ENCODE results near the gene NMT1.

Gene NMT1

GRCh38 chr17:45034599-45034998, 26.5 kb upstream of the NMT1 start:
- TF ChIP-seq CTCF (IDR thresholded peaks at IDR 0.05): no peak
- Histone ChIP-seq H3K79me2 (peaks cover 15% of the 10 kb centered on the region), H2AFZ (no peak overlapping the region), H3K36me3 (ENCODE audit: control insufficient read depth, insufficient read depth, low read length) (no peaks in the 10 kb centered on the region), H3K27ac (no peak overlapping the region), H3K4me1 (no peaks in the 10 kb centered on the region), H3K9ac (no peak overlapping the region), H3K4me2 (ENCODE audit: low read length) (no peak overlapping the region), H3K4me3 (ENCODE audit: low read depth, low read length) (no peak overlapping the region), H3K27me3 (ENCODE audit: control insufficient read depth, insufficient read depth, low read length) (no peaks in the 10 kb centered on the region), H3K9me3 (ENCODE audit: control insufficient read depth, low read length) (no peaks in the 10 kb centered on the region)

- Histone ChIP-seq H2AFZ (no peak overlapping the region), H3K4me1 (no peaks in the 10 kb centered on the region), H3K9me3 (ENCODE audit: control insufficient read depth, low read length) (no peaks in the 10 kb centered on the region), H3K4me3 (ENCODE audit: low read depth, low read length) (no peak overlapping the region), H3K4me2 (ENCODE audit: low read length) (no peak overlapping the region), H3K79me2 (peaks cover 19% of the 10 kb centered on the region), H3K27me3 (ENCODE audit: control insufficient read depth, insufficient read depth, low read length) (no peaks in the 10 kb centered on the region), H3K9ac (no peak overlapping the region), H3K27ac (no peak overlapping the region), H3K36me3 (ENCODE audit: control insufficient read depth, insufficient read depth, low read length) (no peaks in the 10 kb centered on the region)
- no peak for TF ChIP-seq CTCF (IDR thresholded peaks at IDR 0.05)
Observed at GRCh38 chr17:45035848-45036247, 25.3 kb upstream of the NMT1 start.

- Histone ChIP-seq H3K4me3 (ENCODE audit: low read depth, low read length) (no peak overlapping the region), H3K4me1 (no peaks in the 10 kb centered on the region), H3K9me3 (ENCODE audit: control insufficient read depth, low read length) (no peaks in the 10 kb centered on the region), H3K36me3 (ENCODE audit: control insufficient read depth, insufficient read depth, low read length) (no peaks in the 10 kb centered on the region), H3K27me3 (ENCODE audit: control insufficient read depth, insufficient read depth, low read length) (no peaks in the 10 kb centered on the region), H3K9ac (no peak overlapping the region), H3K4me2 (ENCODE audit: low read length) (no peak overlapping the region), H2AFZ (no peak overlapping the region), H3K79me2 (peaks cover 26% of the 10 kb centered on the region), H3K27ac (no peak overlapping the region)
- TF ChIP-seq CTCF (IDR thresholded peaks at IDR 0.05): no peak
Observed at GRCh38 chr17:45036691-45037090, 24.4 kb upstream of the NMT1 start.

- H3K27ac ChIP-seq: no peak overlapping the region
- no peak overlapping the region for H2AFZ ChIP-seq
- TF ChIP-seq CTCF (IDR thresholded peaks at IDR 0.05): no peak
- H3K9ac ChIP-seq: no peak overlapping the region
- no peak overlapping the region for H3K4me2 ChIP-seq (ENCODE audit: low read length)
- peaks cover 44% of the 10 kb centered on the region for H3K79me2 ChIP-seq
- no peaks in the 10 kb centered on the region for H3K27me3 ChIP-seq (ENCODE audit: control insufficient read depth, insufficient read depth, low read length)
- no peaks in the 10 kb centered on the region for H3K9me3 ChIP-seq (ENCODE audit: control insufficient read depth, low read length)
- peaks cover 13% of the 10 kb centered on the region for H3K4me1 ChIP-seq
- H3K4me3 ChIP-seq (ENCODE audit: low read depth, low read length): no peak overlapping the region
- H3K36me3 ChIP-seq (ENCODE audit: control insufficient read depth, insufficient read depth, low read length): no peaks in the 10 kb centered on the region
Observed at GRCh38 chr17:45038728-45039634, 22.1 kb upstream of the NMT1 start.

- Histone ChIP-seq H3K9me3 (ENCODE audit: control insufficient read depth, low read length) (no peaks in the 10 kb centered on the region), H3K36me3 (ENCODE audit: control insufficient read depth, insufficient read depth, low read length) (no peaks in the 10 kb centered on the region), H2AFZ (no peak overlapping the region), H3K27ac (no peak overlapping the region), H3K27me3 (ENCODE audit: control insufficient read depth, insufficient read depth, low read length) (no peaks in the 10 kb centered on the region), H3K4me3 (ENCODE audit: low read depth, low read length) (no peak overlapping the region), H3K4me2 (ENCODE audit: low read length) (no peak overlapping the region), H3K9ac (no peak overlapping the region), H3K4me1 (peaks cover 17% of the 10 kb centered on the region), H3K79me2 (peaks cover 56% of the 10 kb centered on the region)
- no peak for TF ChIP-seq CTCF (IDR thresholded peaks at IDR 0.05)
Observed at GRCh38 chr17:45040459-45040858, 20.7 kb upstream of the NMT1 start.

All from parathyroid adenoma (tissue), 2 donors.